Uterus (tissue), 2 donors: ENCODE results near the gene METTL14.

Experiments
- CTCF ChIP-seq, 4 experiments: fragments of 200-600 bp in 2 of 4; fragments of 450-650 bp in 2 of 4; sonication (generic) in 2 of 4; IDR thresholded peaks; one replicate each; pipeline ENCODE4 v1.5.1; 2016 to 2019; ENCODE audit warnings: antibody characterized with exemption in 4 of 4, mild to moderate bottlenecking in 2 of 4, moderate library complexity in 1 of 4
- POLR2A ChIP-seq, 2 donors: fragments of 450-650 bp; IDR thresholded peaks; one replicate each; pipeline ENCODE4 v1.6.1; 2016; ENCODE audit warnings: antibody characterized with exemption in 2 of 2, mild to moderate bottlenecking in 1 of 2, moderate library complexity in 1 of 2

- no peak for TF ChIP-seq CTCF (IDR thresholded peaks at IDR 0.05)
- no peak for TF ChIP-seq POLR2A (IDR thresholded peaks at IDR 0.05)
Measured at GRCh38 chr4:118683513-118683912, 1.7 kb upstream of the METTL14 start.
